Neural progenitor cell (in vitro differentiated cells): ENCODE measurements around the gene ITGB5. TPM values are rescaled to one million over a fixed set of nuclear protein-coding genes. Genes with fewer than 3 reads are reported as not detected.

Experiments used
- DNase-seq: peaks from one replicate; pipeline ENCODE4 v3.0.0-alpha.2; 2016; ENCODE audit warnings: low spot score
- H2AFZ ChIP-seq: fragments of 200-600 bp; sonication (generic); replicated peaks from 2 replicates; pipeline ENCODE4 v1.6.1; 2016; ENCODE audit warnings: antibody characterized with exemption
- H3F3A ChIP-seq: fragments of 200-600 bp; sonication (generic); 2 replicates; pipeline ENCODE4 v1.6.1; 2016; ENCODE audit warnings: antibody characterized with exemption, low read depth
- H3K27ac ChIP-seq: fragments of 200-600 bp; sonication (generic); 2 replicates; pipeline ENCODE4 v1.5.1; 2016; ENCODE audit warnings: mild to moderate bottlenecking
- H3K27me3 ChIP-seq: fragments of 200-600 bp; sonication (generic); 2 replicates; pipeline ENCODE4 v1.6.1; 2016; ENCODE audit warnings: mild to moderate bottlenecking, moderate library complexity
- H3K36me3 ChIP-seq: fragments of 200-600 bp; sonication (generic); 2 replicates; pipeline ENCODE4 v1.5.1; 2016
- H3K4me1 ChIP-seq: fragments of 200-600 bp; sonication (generic); 2 replicates; pipeline ENCODE4 v1.6.1; 2016; ENCODE audit warnings: mixed run types
- H3K4me2 ChIP-seq: fragments of 200-600 bp; sonication (generic); 2 replicates; pipeline ENCODE4 v1.6.1; 2016
- H3K4me3 ChIP-seq: fragments of 200-600 bp; sonication (generic); 2 replicates; pipeline ENCODE4 v1.5.1; 2016
- H3K79me2 ChIP-seq: fragments of 200-600 bp; sonication (generic); 2 replicates; pipeline ENCODE4 v1.6.1; 2016; ENCODE audit warnings: low read depth
- H3K9ac ChIP-seq: fragments of 200-600 bp; sonication (generic); 2 replicates; pipeline ENCODE4 v1.6.1; 2016
- H3K9me3 ChIP-seq: fragments of 200-600 bp; sonication (generic); 2 replicates; pipeline ENCODE4 v1.5.1; 2016; ENCODE audit warnings: low read depth
- H4K20me1 ChIP-seq: fragments of 200-600 bp; sonication (generic); 2 replicates; pipeline ENCODE4 v1.6.1; 2016; ENCODE audit warnings: low read depth
- H3K27ac Mint-ChIP-seq: 3 replicates; pipeline ENCODE4 v1.8.0; 2021; ENCODE audit warnings: mixed read lengths
- H3K27me3 Mint-ChIP-seq: 2 replicates; pipeline ENCODE4 v1.8.0; 2022; ENCODE audit warnings: low read depth, mild to moderate bottlenecking, inconsistent platforms, moderate library complexity, mixed read lengths; ENCODE audit not compliant: insufficient read depth
- H3K36me3 Mint-ChIP-seq: 3 replicates; pipeline ENCODE4 v1.8.0; 2021; ENCODE audit warnings: mixed read lengths
- H3K4me1 Mint-ChIP-seq: 3 replicates; pipeline ENCODE4 v1.8.0; 2021; ENCODE audit warnings: mixed read lengths
- H3K4me3 Mint-ChIP-seq: 3 replicates; pipeline ENCODE4 v1.8.0; 2021; ENCODE audit warnings: mild to moderate bottlenecking, moderate library complexity, mixed read lengths
- H3K9me3 Mint-ChIP-seq: 3 replicates; pipeline ENCODE4 v1.8.0; 2020; ENCODE audit warnings: mixed read lengths
- EZH2 ChIP-seq: fragments of 200-600 bp; sonication (generic); IDR thresholded peaks from 2 replicates; pipeline ENCODE4 v1.6.1; 2017; ENCODE audit warnings: antibody characterized with exemption, mild to moderate bottlenecking, moderate library complexity
- EZH2phosphoT487 ChIP-seq: fragments of 200-600 bp; sonication (generic); IDR thresholded peaks from 2 replicates; pipeline ENCODE4 v1.6.1; 2017; ENCODE audit warnings: antibody characterized with exemption
- total RNA-seq: library from RNA; depleted of rRNA; stranded (reverse); fragments of >200 nt; gene quantifications from 2 replicates; pipeline ENCODE4 v1.2.3, GENCODE V29; 2015; ENCODE audit warnings: low replicate concordance
- TF ChIP-seq, protein P1 (sequence below): fragments of 200-600 bp; sonication (generic); IDR thresholded peaks from 2 replicates; pipeline ENCODE4 v1.5.1; 2017; ENCODE audit warnings: antibody characterized with exemption, mild to moderate bottlenecking

The ITGB5 gene
- total RNA-seq, 1 donor from 2014 or later, result 55.8 TPM

DNA sequence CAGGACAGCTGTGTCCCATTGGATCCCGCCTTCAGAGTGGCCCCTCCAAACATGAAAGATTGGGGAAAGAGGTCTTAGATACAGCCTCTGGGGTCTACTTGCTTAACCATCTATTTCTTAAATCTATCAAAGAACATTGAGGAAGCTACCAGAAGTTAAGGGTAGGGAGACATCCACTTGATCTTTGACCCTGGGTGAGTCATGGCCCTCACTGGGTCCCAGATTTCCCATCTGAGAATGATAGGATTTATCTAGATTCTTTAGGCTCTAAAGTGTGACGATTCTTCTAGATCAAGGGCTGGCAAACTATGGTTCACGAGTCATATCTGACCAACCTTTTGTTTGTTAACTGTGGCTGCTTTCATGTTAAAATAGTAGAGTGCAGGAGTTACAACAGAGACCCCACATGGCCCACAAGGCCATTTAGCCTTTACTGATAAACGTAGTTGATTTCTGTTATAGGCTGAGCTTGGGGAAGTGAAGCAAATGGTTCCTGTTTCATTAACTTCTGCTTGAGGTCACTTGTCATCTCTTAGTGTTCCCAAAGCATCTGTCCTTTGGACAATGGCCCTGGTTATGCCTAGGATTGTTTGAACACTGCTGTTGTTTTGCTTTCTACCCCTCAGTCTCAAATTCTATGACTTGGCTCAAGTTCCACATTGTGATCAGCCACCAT lies 39.4 kb upstream of the ITGB5 start:
- no peak overlapping the region for H3K27ac Mint-ChIP-seq
- H4K20me1 ChIP-seq, result no peaks in the 10 kb centered on the region
- no peaks in the 10 kb centered on the region for H3K4me1 Mint-ChIP-seq
- no peaks in the 10 kb centered on the region for H3K79me2 ChIP-seq
- no peaks in the 10 kb centered on the region for H3K36me3 Mint-ChIP-seq
- no peaks in the 10 kb centered on the region for H3F3A ChIP-seq
- no peak overlapping the region for H3K9ac ChIP-seq
- H3K4me3 ChIP-seq, result no peak overlapping the region
- no peak overlapping the region for H3K27ac ChIP-seq
- peaks cover 2% of the 10 kb centered on the region for H3K27me3 Mint-ChIP-seq
- H3K9me3 Mint-ChIP-seq, result no peaks in the 10 kb centered on the region
- no peak for DNase-seq
- no peak overlapping the region for H2AFZ ChIP-seq
- no peak overlapping the region for H3K4me3 Mint-ChIP-seq
- no peak overlapping the region for H3K4me2 ChIP-seq
- H3K36me3 ChIP-seq, result no peaks in the 10 kb centered on the region
- TF ChIP-seq EZH2phosphoT487 (no peak), EZH2 (no peak)
- H3K9me3 ChIP-seq, result no peaks in the 10 kb centered on the region
- H3K27me3 ChIP-seq, result no peaks in the 10 kb centered on the region
- no peaks in the 10 kb centered on the region for H3K4me1 ChIP-seq

DNA sequence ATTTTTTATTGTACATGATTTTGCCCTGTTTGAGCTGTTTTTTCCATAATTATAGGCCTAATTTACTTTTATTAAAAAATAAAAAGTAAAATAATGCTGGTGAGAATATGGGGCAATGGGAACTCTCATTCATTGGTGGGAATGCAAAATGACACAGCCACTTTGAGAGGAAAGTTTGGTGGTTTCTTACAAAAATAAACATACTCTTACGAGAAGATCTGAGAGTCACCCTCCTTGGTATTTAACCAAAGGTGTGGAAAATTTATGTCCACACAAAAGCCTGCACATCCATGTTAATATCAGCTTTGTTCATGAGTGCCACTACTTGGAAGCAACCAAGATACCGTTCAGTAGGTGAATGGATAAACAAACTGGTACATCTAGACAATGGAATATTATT lies 37.6 kb upstream of the ITGB5 start:
- Histone ChIP-seq H2AFZ (no peak overlapping the region), H3K36me3 (no peaks in the 10 kb centered on the region), H3F3A (no peaks in the 10 kb centered on the region), H3K9me3 (no peaks in the 10 kb centered on the region), H3K4me2 (no peak overlapping the region), H3K4me1 (no peaks in the 10 kb centered on the region), H3K9ac (no peak overlapping the region), H4K20me1 (no peaks in the 10 kb centered on the region), H3K27me3 (no peaks in the 10 kb centered on the region), H3K27ac (no peak overlapping the region), H3K4me3 (no peak overlapping the region), H3K79me2 (no peaks in the 10 kb centered on the region)
- H3K36me3 Mint-ChIP-seq, result no peaks in the 10 kb centered on the region
- peaks cover 3% of the 10 kb centered on the region for H3K4me1 Mint-ChIP-seq
- no peaks in the 10 kb centered on the region for H3K9me3 Mint-ChIP-seq
- no peak overlapping the region for H3K4me3 Mint-ChIP-seq
- peaks cover 2% of the 10 kb centered on the region for H3K27me3 Mint-ChIP-seq
- no peak overlapping the region for H3K27ac Mint-ChIP-seq
- TF ChIP-seq EZH2, result no peak
- TF ChIP-seq, protein P1, sequence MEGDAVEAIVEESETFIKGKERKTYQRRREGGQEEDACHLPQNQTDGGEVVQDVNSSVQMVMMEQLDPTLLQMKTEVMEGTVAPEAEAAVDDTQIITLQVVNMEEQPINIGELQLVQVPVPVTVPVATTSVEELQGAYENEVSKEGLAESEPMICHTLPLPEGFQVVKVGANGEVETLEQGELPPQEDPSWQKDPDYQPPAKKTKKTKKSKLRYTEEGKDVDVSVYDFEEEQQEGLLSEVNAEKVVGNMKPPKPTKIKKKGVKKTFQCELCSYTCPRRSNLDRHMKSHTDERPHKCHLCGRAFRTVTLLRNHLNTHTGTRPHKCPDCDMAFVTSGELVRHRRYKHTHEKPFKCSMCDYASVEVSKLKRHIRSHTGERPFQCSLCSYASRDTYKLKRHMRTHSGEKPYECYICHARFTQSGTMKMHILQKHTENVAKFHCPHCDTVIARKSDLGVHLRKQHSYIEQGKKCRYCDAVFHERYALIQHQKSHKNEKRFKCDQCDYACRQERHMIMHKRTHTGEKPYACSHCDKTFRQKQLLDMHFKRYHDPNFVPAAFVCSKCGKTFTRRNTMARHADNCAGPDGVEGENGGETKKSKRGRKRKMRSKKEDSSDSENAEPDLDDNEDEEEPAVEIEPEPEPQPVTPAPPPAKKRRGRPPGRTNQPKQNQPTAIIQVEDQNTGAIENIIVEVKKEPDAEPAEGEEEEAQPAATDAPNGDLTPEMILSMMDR, result no peak
- no peak for TF ChIP-seq EZH2phosphoT487
- no peak for DNase-seq

DNA sequence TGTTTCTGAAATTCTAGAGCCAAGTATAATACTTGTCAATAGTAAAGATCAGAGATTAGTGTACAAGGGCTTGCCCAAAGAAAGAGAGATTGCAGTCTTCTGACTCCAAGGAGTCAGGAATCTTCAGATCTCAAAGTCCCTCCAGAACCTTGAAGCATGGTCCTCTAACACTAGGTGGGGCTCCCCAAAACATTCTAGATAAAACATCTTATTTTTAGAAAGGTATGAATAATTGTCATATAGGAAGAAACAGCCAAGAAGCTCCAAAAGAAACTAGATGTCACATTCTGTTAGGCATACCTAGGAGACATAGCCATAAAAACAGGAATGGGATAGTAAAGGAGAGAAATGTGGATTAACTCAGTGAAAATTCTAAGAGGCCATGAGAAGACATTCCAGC lies 36.7 kb upstream of the ITGB5 start:
- H3K4me3 Mint-ChIP-seq, result no peak overlapping the region
- H3F3A ChIP-seq, result no peaks in the 10 kb centered on the region
- H3K27ac Mint-ChIP-seq, result no peak overlapping the region
- H3K4me1 Mint-ChIP-seq, result peaks cover 6% of the 10 kb centered on the region
- H3K79me2 ChIP-seq, result no peaks in the 10 kb centered on the region
- no peak overlapping the region for H3K4me2 ChIP-seq
- H3K27me3 Mint-ChIP-seq, result peaks cover 2% of the 10 kb centered on the region
- no peaks in the 10 kb centered on the region for H3K36me3 Mint-ChIP-seq
- H3K4me3 ChIP-seq, result no peak overlapping the region
- no peak for DNase-seq
- H3K27me3 ChIP-seq, result no peaks in the 10 kb centered on the region
- TF ChIP-seq, protein P1, result no peak
- TF ChIP-seq EZH2, result no peak
- TF ChIP-seq EZH2phosphoT487, result no peak
- no peaks in the 10 kb centered on the region for H3K9me3 ChIP-seq
- no peak overlapping the region for H2AFZ ChIP-seq
- no peaks in the 10 kb centered on the region for H3K36me3 ChIP-seq
- H4K20me1 ChIP-seq, result no peaks in the 10 kb centered on the region
- H3K9ac ChIP-seq, result no peak overlapping the region
- H3K4me1 ChIP-seq, result no peaks in the 10 kb centered on the region
- no peak overlapping the region for H3K27ac ChIP-seq
- H3K9me3 Mint-ChIP-seq, result no peaks in the 10 kb centered on the region

DNA sequence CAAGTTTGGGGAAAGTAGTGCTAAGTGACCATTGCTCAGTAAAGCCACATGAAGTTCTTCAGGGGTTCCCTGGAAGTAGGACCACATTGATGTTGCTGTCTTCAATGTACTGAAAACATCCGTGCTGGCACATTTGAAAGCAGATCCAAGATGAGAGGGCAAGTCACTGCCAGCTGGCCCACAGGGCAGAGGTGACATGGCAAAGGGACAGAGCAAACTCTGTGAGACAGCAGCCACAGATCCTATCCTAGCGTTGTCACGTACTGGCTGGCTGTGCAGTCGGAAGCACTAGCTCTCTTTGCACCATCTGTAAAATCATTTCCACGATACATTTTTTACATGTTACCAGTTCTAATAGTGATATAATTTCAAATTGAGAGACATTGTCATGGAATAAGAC lies 33.6 kb upstream of the ITGB5 start:
- Histone ChIP-seq H2AFZ (no peak overlapping the region), H4K20me1 (no peaks in the 10 kb centered on the region), H3K9me3 (no peaks in the 10 kb centered on the region), H3K9ac (no peak overlapping the region), H3K36me3 (no peaks in the 10 kb centered on the region), H3K27ac (no peak overlapping the region), H3K79me2 (no peaks in the 10 kb centered on the region), H3K4me1 (no peaks in the 10 kb centered on the region), H3K4me3 (no peak overlapping the region), H3K4me2 (no peak overlapping the region), H3K27me3 (no peaks in the 10 kb centered on the region), H3F3A (no peaks in the 10 kb centered on the region)
- TF ChIP-seq, protein P1, result no peak
- TF ChIP-seq EZH2phosphoT487, result no peak
- no peak for TF ChIP-seq EZH2
- H3K36me3 Mint-ChIP-seq, result no peaks in the 10 kb centered on the region
- no peak overlapping the region for H3K27ac Mint-ChIP-seq
- DNase-seq, result no peak
- H3K9me3 Mint-ChIP-seq, result no peaks in the 10 kb centered on the region
- peaks cover 5% of the 10 kb centered on the region for H3K27me3 Mint-ChIP-seq
- no peak overlapping the region for H3K4me3 Mint-ChIP-seq
- H3K4me1 Mint-ChIP-seq, result peaks cover 6% of the 10 kb centered on the region
